ENCODE measurements around the gene PSMB7. TPM values are rescaled to one million over a fixed set of nuclear protein-coding genes. Genes with fewer than 3 reads are reported as not detected.

The PSMB7 gene
- total and polyA plus RNA-seq, 2 donors (not counting 1 experiment from before 2014, with no cell fraction given) = 69.5 to 73.1 TPM

- Histone ChIP-seq H3K4me3 (ENCODE audit: control extremely low read depth in 1 of 5, extremely low read depth in 1 of 5, insufficient read depth in 1 of 5, low read depth in 2 of 5, low read length in 4 of 5) (no peak overlapping the region), H3K9ac (ENCODE audit: low read length) (no peak overlapping the region), H2AFZ (ENCODE audit: insufficient read depth, low read depth, low read length, poor library complexity, severe bottlenecking) (no peak overlapping the region), H3K4me2 (replicated peaks; ENCODE audit: low read depth, low read length, poor library complexity, severe bottlenecking) (no peak overlapping the region), H3K27me3 (replicated peaks in 1 of 4; ENCODE audit: control extremely low read depth in 1 of 4, control insufficient read depth in 3 of 4, insufficient read depth in 4 of 4, low read length in 3 of 4) (no peaks in the 10 kb centered on the region), H3K4me1 (ENCODE audit: control insufficient read depth in 2 of 2, insufficient read depth in 2 of 2, low read length in 2 of 2) (no peaks in the 10 kb centered on the region), H3K36me3 (replicated peaks in 1 of 2; ENCODE audit: control extremely low read depth in 1 of 2, control insufficient read depth in 1 of 2, extremely low read depth in 1 of 2, insufficient read depth in 2 of 2, low read length in 1 of 2) (peaks cover 0 to 55% of the 10 kb centered on the region in 2 experiments), H4K20me1 (ENCODE audit: control insufficient read depth, insufficient read depth, low read length, poor library complexity, severe bottlenecking) (peaks cover 86% of the 10 kb centered on the region), H3K79me2 (ENCODE audit: control insufficient read depth, insufficient read depth, low read length) (peaks cover 49% of the 10 kb centered on the region), H3K9me3 (ENCODE audit: control extremely low read depth in 1 of 3, control insufficient read depth in 2 of 3, insufficient read depth in 1 of 3, low read length in 2 of 3) (no peaks in the 10 kb centered on the region), H3K27ac (ENCODE audit: low read length in 2 of 2) (no peak overlapping the region)
- 96% methylated on average over 13 of the region's 13 CpGs for WGBS (ENCODE audit: insufficient coverage)
- no peak for TF ChIP-seq CTCF (IDR thresholded peaks at IDR 0.05)
- no peak for TF ChIP-seq EZH2 (IDR thresholded peaks at IDR 0.05; ENCODE audit: borderline replicate concordance, insufficient read depth, low read depth, low read length, poor library complexity, severe bottlenecking)
- ChIA-PET CTCF (interaction anchor here (1.6 to 1.7 kb wide), 2 partner anchors 8 to 232 kb away, joined by 3 to 9 read pairs; no protein-coding TSS in a partner anchor), POLR2A (interaction anchor here (0.5 kb wide), 1 partner anchor 9 kb away, joined by 3 read pairs; no protein-coding TSS in a partner anchor)
- Mint-ChIP-seq H3K27me3 (no peaks in the 10 kb centered on the region), H3K27ac (peak overlapping the region; percentile 12), H3K4me1 (peaks cover 8% of the 10 kb centered on the region), H3K9me3 (ENCODE audit: insufficient read depth) (no peaks in the 10 kb centered on the region), H3K4me3 (no peak overlapping the region)
- ATAC-seq (ENCODE audit: low read depth) (no peak), DNase-seq (no peak)
- intact Hi-C loops (cut with micrococcal nuclease) = no loop called here
Measured at GRCh38 chr9:124357721-124358361, 57.4 kb downstream of the PSMB7 start.

- ChIA-PET CTCF (interaction anchor here (1.6 to 1.7 kb wide), 2 partner anchors 9 to 231 kb away, joined by 3 to 9 read pairs; no protein-coding TSS in a partner anchor), POLR2A (interaction anchor here (0.5 kb wide), 1 partner anchor 223 kb away, joined by 3 read pairs; no protein-coding TSS in a partner anchor)
- intact Hi-C loops (cut with micrococcal nuclease) = no loop called here
- Histone ChIP-seq H4K20me1 (ENCODE audit: control insufficient read depth, insufficient read depth, low read length, poor library complexity, severe bottlenecking) (peaks cover 76% of the 10 kb centered on the region), H3K36me3 (replicated peaks in 1 of 2; ENCODE audit: control extremely low read depth in 1 of 2, control insufficient read depth in 1 of 2, extremely low read depth in 1 of 2, insufficient read depth in 2 of 2, low read length in 1 of 2) (peaks cover 0 to 64% of the 10 kb centered on the region in 2 experiments), H3K4me1 (ENCODE audit: control insufficient read depth in 2 of 2, insufficient read depth in 2 of 2, low read length in 2 of 2) (no peaks in the 10 kb centered on the region), H3K4me2 (replicated peaks; ENCODE audit: low read depth, low read length, poor library complexity, severe bottlenecking) (no peak overlapping the region), H3K27ac (ENCODE audit: low read length in 2 of 2) (no peak overlapping the region), H3K79me2 (ENCODE audit: control insufficient read depth, insufficient read depth, low read length) (peaks cover 43% of the 10 kb centered on the region), H2AFZ (ENCODE audit: insufficient read depth, low read depth, low read length, poor library complexity, severe bottlenecking) (no peak overlapping the region), H3K27me3 (replicated peaks in 1 of 4; ENCODE audit: control extremely low read depth in 1 of 4, control insufficient read depth in 3 of 4, insufficient read depth in 4 of 4, low read length in 3 of 4) (no peaks in the 10 kb centered on the region), H3K4me3 (ENCODE audit: control extremely low read depth in 1 of 5, extremely low read depth in 1 of 5, insufficient read depth in 1 of 5, low read depth in 2 of 5, low read length in 4 of 5) (no peak overlapping the region), H3K9me3 (ENCODE audit: control extremely low read depth in 1 of 3, control insufficient read depth in 2 of 3, insufficient read depth in 1 of 3, low read length in 2 of 3) (no peaks in the 10 kb centered on the region), H3K9ac (ENCODE audit: low read length) (no peak overlapping the region)
- Mint-ChIP-seq H3K4me1 (peaks cover 8% of the 10 kb centered on the region), H3K9me3 (ENCODE audit: insufficient read depth) (no peaks in the 10 kb centered on the region), H3K4me3 (no peak overlapping the region), H3K27me3 (no peaks in the 10 kb centered on the region), H3K27ac (peak overlapping the region; percentile 5)
- ATAC-seq (ENCODE audit: low read depth) (no peak), DNase-seq (no peak)
- no peak for TF ChIP-seq EZH2 (IDR thresholded peaks at IDR 0.05; ENCODE audit: borderline replicate concordance, insufficient read depth, low read depth, low read length, poor library complexity, severe bottlenecking)
- no peak for TF ChIP-seq CTCF (IDR thresholded peaks at IDR 0.05)
- WGBS (ENCODE audit: insufficient coverage) = 97% methylated on average over 15 of the region's 19 CpGs
Measured at GRCh38 chr9:124356745-124357390, 58.4 kb downstream of the PSMB7 start.

Measured in B cell (primary cell).